ENCODE measurements around the gene DENND2A.

- no peak for TF ChIP-seq CTCF (IDR thresholded peaks at IDR 0.05 in 4 of 5, conservative IDR thresholded peaks at IDR 0.05 in 1 of 5)
- TF ChIP-seq POLR2A (IDR thresholded peaks at IDR 0.05), result no peak
Observed at GRCh38 chr7:140624392-140625191, 16.0 kb downstream of the DENND2A start.
